PC-3 (cell line): Measurements from ENCODE around the gene MT1B. TPM values are rescaled to one million over a fixed set of nuclear protein-coding genes. Genes with fewer than 3 reads are reported as not detected.

Source experiments
- ATAC-seq: fragments of 200-7000 bp; cut with Tn5 transposase; 2 replicates; pipeline ENCODE4 v1.9.1; 2020; ENCODE audit warnings: mild to moderate bottlenecking, moderate library complexity
- BruUV-seq: library from RNA; stranded (reverse); fragments of 400-500 nt; replicated peaks from 2 replicates; lab custom pipeline; 2021; lab: Mats Ljungman, UMichigan
- CTCF ChIA-PET: fragments of 300-600 bp; sonication (Branson Sonifier 250); formaldehyde crosslinking; loops from one replicate; lab custom pipeline; 2022; ENCODE audit warnings: antibody characterized with exemption; lab: Charles Lee
- POLR2A ChIA-PET: fragments of 300-600 bp; sonication (Branson Sonifier 250); formaldehyde crosslinking; loops from one replicate; lab custom pipeline; 2022; ENCODE audit warnings: antibody characterized with exemption; ENCODE audit not compliant: unreplicated experiment; lab: Charles Lee
- DNase-seq: peaks from one replicate; pipeline ENCODE4 v3.0.0-alpha.2; 2015
- H2AFZ ChIP-seq: fragments of 300-600 bp; sonication (generic); 2 replicates; pipeline ENCODE4 v1.6.0; 2016; ENCODE audit warnings: antibody characterized with exemption, low read length
- H3F3A ChIP-seq: fragments of 300-600 bp; sonication (generic); one replicate; pipeline ENCODE4 v1.6.0; 2017; ENCODE audit warnings: antibody characterized with exemption, low read length, control low read depth, mild to moderate bottlenecking; ENCODE audit not compliant: unreplicated experiment
- H3K27ac ChIP-seq: fragments of 300-600 bp; sonication (generic); 2 replicates; pipeline ENCODE4 v1.5.1; 2016; ENCODE audit warnings: mild to moderate bottlenecking, low read length
- H3K27me3 ChIP-seq: fragments of 300-600 bp; sonication (generic); 2 replicates; pipeline ENCODE4 v1.6.1; 2016; ENCODE audit warnings: low read length, mixed read lengths
- H3K36me3 ChIP-seq: fragments of 300-600 bp; sonication (generic); 2 replicates; pipeline ENCODE4 v1.6.1; 2016; ENCODE audit warnings: low read depth, mixed run types, low read length, mixed read lengths
- H3K4me1 ChIP-seq: fragments of 300-600 bp; sonication (generic); 2 replicates; pipeline ENCODE4 v1.5.1; 2016; ENCODE audit warnings: low read length; ENCODE audit not compliant: insufficient read depth
- H3K4me2 ChIP-seq: fragments of 300-600 bp; sonication (generic); 2 replicates; pipeline ENCODE4 v1.6.0; 2016; ENCODE audit warnings: low read length
- H3K4me3 ChIP-seq: fragments of 300-600 bp; sonication (generic); 2 replicates; pipeline ENCODE4 v1.5.1; 2016; ENCODE audit warnings: mild to moderate bottlenecking, low read length, mixed read lengths
- H3K79me2 ChIP-seq: fragments of 300-600 bp; sonication (generic); 2 replicates; pipeline ENCODE4 v1.6.1; 2017; ENCODE audit warnings: low read length, mixed read lengths
- H3K9ac ChIP-seq: fragments of 300-600 bp; sonication (generic); 2 replicates; pipeline ENCODE4 v1.6.0; 2016; ENCODE audit warnings: mild to moderate bottlenecking, low read length
- H3K9me2 ChIP-seq: fragments of 300-600 bp; sonication (generic); replicated peaks from 2 replicates; pipeline ENCODE4 v1.6.1; 2016; ENCODE audit warnings: mixed run types, low read length, mixed read lengths
- H3K9me3 ChIP-seq: fragments of 300-600 bp; sonication (generic); 2 replicates; pipeline ENCODE4 v1.6.1; 2016; ENCODE audit warnings: low read length, mixed read lengths
- H4K20me1 ChIP-seq: fragments of 300-600 bp; sonication (generic); 2 replicates; pipeline ENCODE4 v1.6.1; 2016; ENCODE audit warnings: low read length, mixed read lengths
- CTCF ChIP-seq: fragments of 300-600 bp; sonication (generic); conservative IDR thresholded peaks from 2 replicates; pipeline ENCODE4 v1.5.1; 2017; ENCODE audit warnings: antibody characterized with exemption, low read depth, mild to moderate bottlenecking, low read length
- EZH2 ChIP-seq: fragments of 300-600 bp; sonication (generic); IDR thresholded peaks from one replicate; pipeline ENCODE4 v1.6.1; 2017; ENCODE audit warnings: antibody characterized with exemption, mild to moderate bottlenecking, low read length; ENCODE audit not compliant: unreplicated experiment
- EZH2phosphoT487 ChIP-seq: fragments of 300-600 bp; sonication (generic); IDR thresholded peaks from 2 replicates; pipeline ENCODE4 v1.6.1; 2018; ENCODE audit warnings: mild to moderate bottlenecking, antibody characterized with exemption, low read length, borderline replicate concordance
- intact Hi-C: fragments of 100-400 bp; cut with micrococcal nuclease; formaldehyde crosslinking; loops from 2 replicates; pipeline ENCODE4 v1.9.0; 2023
- total RNA-seq: library from RNA; depleted of rRNA; stranded (reverse); fragments of >200 nt; gene quantifications from 2 replicates; pipeline ENCODE4 v1.2.3, GENCODE V29; 2014

The MT1B gene
- total RNA-seq, 1 experiment from 2014 or later: not detected

- H3F3A ChIP-seq: no peaks in the 10 kb centered on the region
- peak overlapping the region; percentile 43; the same call in 1 of the 2 replicates for H3K9ac ChIP-seq
- H3K9me2 ChIP-seq: no peaks in the 10 kb centered on the region
- H3K4me3 ChIP-seq: no peak overlapping the region
- intact Hi-C loops: no loop called here
- ATAC-seq: peak; percentile 29; the same call in 1 of the 2 replicates
- no peaks in the 10 kb centered on the region for H3K36me3 ChIP-seq
- peaks cover 4% of the 10 kb centered on the region; the same call in 1 of the 2 replicates for H3K79me2 ChIP-seq
- H2AFZ ChIP-seq: no peak overlapping the region
- H3K4me2 ChIP-seq: peak overlapping the region; percentile 40
- no peak for TF ChIP-seq EZH2phosphoT487
- no peak for TF ChIP-seq CTCF
- TF ChIP-seq EZH2: no peak
- CTCF ChIA-PET: no interaction called here
- no peaks in the 10 kb centered on the region for H3K9me3 ChIP-seq
- BruUV-seq: no TSS peak
- DNase-seq: peak; percentile 63
- H3K27me3 ChIP-seq: no peaks in the 10 kb centered on the region
- no peaks in the 10 kb centered on the region for H4K20me1 ChIP-seq
- peaks cover 51% of the 10 kb centered on the region for H3K4me1 ChIP-seq
- POLR2A ChIA-PET: no interaction called here
- H3K27ac ChIP-seq: peak overlapping the region; percentile 59
These were observed 36.3 kb upstream of the MT1B start for GRCh38 chr16:56615353-56615752.

GRCh38 chr16:56616608-56617211 lies 35.0 kb upstream of the MT1B start:
- no peaks in the 10 kb centered on the region for H3K79me2 ChIP-seq
- intact Hi-C loops: no loop called here
- DNase-seq (no peak), ATAC-seq (no peak)
- H3K9me3 ChIP-seq: no peaks in the 10 kb centered on the region
- no peaks in the 10 kb centered on the region for H3F3A ChIP-seq
- H3K4me3 ChIP-seq: no peak overlapping the region
- no peaks in the 10 kb centered on the region for H4K20me1 ChIP-seq
- H3K9ac ChIP-seq: no peak overlapping the region
- CTCF ChIA-PET: no interaction called here
- no peak overlapping the region for H3K4me2 ChIP-seq
- POLR2A ChIA-PET: no interaction called here
- no peaks in the 10 kb centered on the region for H3K9me2 ChIP-seq
- no peaks in the 10 kb centered on the region for H3K36me3 ChIP-seq
- peaks cover 38% of the 10 kb centered on the region for H3K4me1 ChIP-seq
- H2AFZ ChIP-seq: no peak overlapping the region
- H3K27ac ChIP-seq: no peak overlapping the region
- no peaks in the 10 kb centered on the region for H3K27me3 ChIP-seq
- TF ChIP-seq CTCF: no peak
- no peak for TF ChIP-seq EZH2phosphoT487
- TF ChIP-seq EZH2: no peak
- no TSS peak for BruUV-seq

- no peak for TF ChIP-seq EZH2phosphoT487
- no peak for TF ChIP-seq CTCF
- TF ChIP-seq EZH2: no peak
- ATAC-seq (no peak), DNase-seq (no peak)
- Histone ChIP-seq H3K9ac (no peak overlapping the region), H3K79me2 (no peaks in the 10 kb centered on the region), H3K36me3 (no peaks in the 10 kb centered on the region), H2AFZ (no peak overlapping the region), H3K27ac (no peak overlapping the region), H4K20me1 (no peaks in the 10 kb centered on the region), H3K4me2 (no peak overlapping the region), H3K27me3 (no peaks in the 10 kb centered on the region), H3F3A (no peaks in the 10 kb centered on the region), H3K9me3 (no peaks in the 10 kb centered on the region), H3K4me3 (no peak overlapping the region), H3K4me1 (peaks cover 32% of the 10 kb centered on the region), H3K9me2 (no peaks in the 10 kb centered on the region)
- ChIA-PET CTCF (no interaction called here), POLR2A (no interaction called here)
- no TSS peak for BruUV-seq
- intact Hi-C loops: no loop called here
These were observed 34.2 kb upstream of the MT1B start for GRCh38 chr16:56617212-56618085.
